ENCODE data around the gene KCTD11.
A peak's percentile ranks its signal among the peaks of the same experiment; 100 is the strongest.
"Not testable (repeated sequence)": the region's sequence is repeated elsewhere in the genome, so short reads cannot be mapped to it uniquely, and the experiment has no call there.

The KCTD11 gene

DNA sequence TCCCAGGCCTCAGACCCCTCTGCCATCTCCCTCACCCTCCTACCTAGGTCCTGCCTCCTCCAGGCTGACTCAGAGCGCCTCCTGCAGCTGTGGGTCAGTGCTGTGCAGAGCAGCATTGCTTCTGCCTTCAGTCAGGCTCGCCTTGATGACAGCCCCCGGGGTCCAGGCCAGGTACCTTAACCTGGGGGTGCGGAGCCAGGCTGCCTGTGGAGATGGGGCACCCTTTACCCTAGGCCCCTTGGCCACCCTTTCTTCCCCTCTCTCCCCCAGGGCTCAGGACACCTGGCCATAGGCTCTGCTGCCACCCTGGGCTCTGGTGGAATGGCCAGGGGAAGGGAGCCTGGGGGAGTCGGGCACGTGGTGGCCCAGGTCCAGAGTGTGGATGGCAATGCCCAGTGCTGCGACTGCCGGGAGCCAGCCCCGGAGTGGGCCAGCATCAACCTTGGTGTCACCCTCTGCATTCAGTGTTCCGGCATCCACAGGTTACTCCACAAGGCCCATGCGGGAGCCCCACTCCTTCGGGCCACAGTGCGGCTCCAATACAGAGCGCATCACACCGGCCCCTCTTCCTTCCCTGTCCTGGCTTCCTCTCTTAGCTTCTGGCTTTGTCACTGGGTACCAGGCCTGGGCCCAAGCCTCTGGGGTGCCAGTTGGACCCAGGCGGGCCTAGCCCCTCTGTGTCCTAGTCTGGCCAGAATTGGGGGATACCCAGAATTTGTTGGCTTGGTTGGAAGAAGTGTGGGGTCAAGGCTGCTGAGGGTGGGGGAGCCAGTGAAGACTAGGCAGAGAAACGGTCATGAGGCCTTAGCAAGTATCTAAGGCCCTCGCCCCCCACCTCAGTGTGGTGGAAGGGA, 5.0 kb upstream of the KCTD11 start:
- no peak for DNase-seq

DNA sequence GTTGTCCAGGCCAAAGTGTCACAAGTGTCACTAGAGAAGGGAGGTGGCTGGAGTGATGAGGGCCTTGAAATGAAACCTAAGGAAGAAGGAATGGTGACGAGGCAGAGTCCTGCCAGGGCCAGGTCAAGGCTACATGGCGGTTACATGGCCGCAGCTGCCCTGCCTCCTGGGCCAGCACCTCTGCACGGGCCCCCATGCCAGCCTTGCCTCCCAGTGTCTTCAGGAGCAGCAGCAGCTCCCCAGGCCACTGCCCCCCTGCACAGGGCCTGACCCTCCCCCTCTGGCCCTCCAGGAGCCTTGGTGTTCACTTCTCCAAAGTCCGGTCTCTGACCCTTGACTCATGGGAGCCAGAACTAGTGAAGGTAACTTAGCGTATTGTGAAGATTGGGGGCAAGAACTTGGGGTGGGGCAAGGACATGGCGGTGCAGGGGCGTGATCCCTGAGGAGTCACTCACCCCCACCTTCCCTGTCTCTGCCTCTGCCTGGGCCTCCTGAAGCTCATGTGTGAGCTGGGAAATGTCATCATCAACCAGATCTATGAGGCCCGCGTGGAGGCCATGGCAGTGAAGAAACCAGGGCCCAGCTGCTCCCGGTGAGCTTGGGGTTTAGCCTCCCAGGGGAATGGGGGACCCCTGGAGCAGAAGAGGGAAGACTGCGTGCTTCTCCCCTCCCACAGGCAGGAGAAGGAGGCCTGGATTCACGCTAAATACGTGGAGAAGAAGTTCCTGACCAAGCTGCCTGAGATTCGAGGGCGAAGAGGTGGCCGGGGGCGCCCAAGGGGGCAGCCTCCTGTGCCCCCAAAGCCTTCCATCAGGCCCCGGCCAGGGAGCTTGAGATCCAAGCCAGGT, 4.1 kb upstream of the KCTD11 start:
- no peak for DNase-seq

DNA sequence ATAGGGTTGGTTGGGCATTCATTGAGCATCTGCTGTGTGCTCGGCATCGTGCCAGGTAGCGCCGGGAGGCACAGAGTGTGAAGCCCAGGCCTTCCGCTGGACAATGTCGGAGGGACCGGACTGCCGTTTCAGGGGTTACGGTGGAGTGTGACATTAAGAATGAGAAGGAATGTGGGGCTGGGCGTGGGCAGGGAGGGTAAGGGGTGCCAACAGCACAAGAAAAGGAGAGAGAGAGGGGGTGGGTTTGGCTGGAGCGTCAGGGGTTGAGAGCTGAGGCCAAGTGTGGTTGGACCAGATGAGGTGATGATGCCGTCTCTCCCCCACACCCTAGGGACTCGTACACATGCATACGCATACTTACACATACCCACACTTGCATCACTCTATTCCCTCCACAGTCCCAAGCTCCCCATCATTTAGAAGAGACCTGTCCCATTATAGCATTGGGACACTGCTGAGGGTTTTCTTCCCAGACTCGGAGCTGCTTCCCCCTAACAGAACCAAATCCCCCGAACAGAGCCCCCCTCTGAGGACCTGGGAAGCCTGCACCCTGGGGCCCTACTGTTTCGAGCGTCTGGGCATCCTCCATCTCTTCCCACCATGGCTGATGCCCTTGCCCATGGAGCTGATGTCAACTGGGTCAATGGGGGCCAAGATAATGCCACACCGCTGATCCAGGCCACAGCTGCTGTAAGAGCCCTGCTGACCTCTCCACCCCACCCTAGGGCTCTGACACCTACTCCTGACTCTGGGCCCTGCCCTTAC, 3.3 kb upstream of the KCTD11 start:
- no peak for DNase-seq

DNA sequence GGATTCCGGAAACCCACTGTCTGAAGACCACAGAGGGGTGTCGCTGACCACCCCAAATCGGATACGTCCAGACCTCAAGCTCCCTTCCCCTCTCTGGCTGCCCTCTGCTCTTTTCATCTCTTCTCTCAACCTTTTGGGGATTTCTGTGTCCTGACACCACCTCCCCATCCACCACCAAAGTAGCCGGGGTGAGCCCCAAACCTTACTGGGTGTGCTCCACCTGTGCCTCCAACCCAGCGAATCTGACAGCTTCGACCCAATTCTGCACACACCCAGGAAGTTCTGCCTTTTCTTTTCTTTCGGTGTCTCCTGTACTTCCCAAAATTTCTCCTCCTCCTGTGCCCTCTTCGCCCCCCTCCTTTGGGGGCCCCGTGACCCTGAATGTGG, 534 bp downstream of the KCTD11 start:
- no peak for DNase-seq

- DNase-seq, result no peak
Observed at GRCh38 chr17:7352910-7353635, 1.1 kb downstream of the KCTD11 start.

DNA sequence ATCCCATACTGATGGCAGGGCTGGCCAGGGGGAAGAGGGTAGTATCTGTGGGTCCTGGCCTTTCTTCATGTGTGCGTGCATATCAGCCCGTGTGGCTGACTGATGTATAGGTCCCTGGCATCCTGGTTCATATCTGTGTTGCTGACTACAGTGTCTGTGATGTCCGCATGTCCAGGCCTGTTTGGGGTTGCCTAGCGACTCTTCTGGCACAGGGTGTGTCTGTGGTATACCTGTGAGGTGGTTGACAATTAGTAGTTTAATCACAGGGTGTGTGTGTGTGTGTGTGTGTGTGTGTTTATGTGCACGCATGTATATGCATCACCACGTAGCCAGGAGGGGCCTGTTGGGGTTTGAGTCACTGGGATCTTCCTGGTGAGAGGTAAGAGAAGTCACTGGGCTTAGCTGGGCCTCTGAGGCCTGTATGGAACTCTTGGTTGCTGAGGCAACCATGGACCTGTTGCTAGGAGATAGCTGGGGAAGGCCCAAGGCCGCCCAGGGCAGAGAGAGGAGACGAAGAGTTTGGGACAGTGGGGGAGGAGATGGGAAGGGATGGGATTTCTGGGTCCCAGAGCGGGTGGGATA, 2.4 kb downstream of the KCTD11 start:
- DNase-seq, result no peak

DNA sequence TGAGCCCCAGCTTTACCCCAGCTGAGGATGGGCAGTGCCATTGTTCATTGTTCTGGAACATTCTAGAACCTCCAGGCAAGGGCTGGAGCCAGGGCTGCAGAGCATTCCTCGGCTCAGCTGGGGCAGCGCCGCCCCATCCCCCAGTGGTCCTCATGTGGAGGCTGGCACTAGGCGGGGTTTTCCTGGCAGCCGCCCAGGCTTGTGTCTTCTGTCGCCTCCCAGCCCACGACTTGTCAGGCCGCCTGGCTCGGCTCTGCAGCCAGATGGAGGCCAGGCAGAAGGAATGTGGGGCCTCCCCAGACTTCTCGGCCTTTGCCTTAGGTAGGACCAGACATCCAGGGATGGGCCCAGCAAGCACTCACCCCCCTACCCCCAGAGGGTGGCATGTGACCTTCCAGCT, 3.1 kb downstream of the KCTD11 start, which contains the start of gene TMEM95:
TSS of gene TMEM95 (plus strand) at position 104 of the 400 bp plus-strand sequence. CDS start at position 153, 49 bp downstream.
- no peak for DNase-seq

DNA sequence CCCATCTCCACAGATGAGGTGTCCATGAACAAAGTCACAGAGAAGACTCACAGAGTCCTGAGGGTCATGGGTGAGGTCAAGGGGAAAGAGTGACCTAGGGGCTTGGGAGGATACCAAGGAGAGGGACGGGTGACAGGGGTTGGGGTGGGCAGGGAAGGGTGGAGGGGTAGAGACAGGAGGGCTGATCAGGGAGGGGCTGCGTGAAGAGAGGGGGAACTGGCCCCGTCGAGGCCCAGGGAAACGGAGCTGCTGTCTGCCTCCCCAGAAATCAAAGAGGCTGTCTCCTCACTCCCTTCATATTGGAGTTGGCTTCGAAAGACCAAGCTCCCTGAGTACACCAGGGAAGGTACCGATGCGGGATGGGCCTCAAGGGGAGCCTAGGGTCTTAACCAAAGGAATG, 3.6 kb downstream of the KCTD11 start:
- no peak for DNase-seq

- peak; percentile 54 for DNase-seq
Observed at GRCh38 chr17:7356072-7356549, 4.1 kb downstream of the KCTD11 start.

GRCh38 chr17:7356756-7357155, 4.8 kb downstream of the KCTD11 start:
- DNase-seq, result no peak

DNA sequence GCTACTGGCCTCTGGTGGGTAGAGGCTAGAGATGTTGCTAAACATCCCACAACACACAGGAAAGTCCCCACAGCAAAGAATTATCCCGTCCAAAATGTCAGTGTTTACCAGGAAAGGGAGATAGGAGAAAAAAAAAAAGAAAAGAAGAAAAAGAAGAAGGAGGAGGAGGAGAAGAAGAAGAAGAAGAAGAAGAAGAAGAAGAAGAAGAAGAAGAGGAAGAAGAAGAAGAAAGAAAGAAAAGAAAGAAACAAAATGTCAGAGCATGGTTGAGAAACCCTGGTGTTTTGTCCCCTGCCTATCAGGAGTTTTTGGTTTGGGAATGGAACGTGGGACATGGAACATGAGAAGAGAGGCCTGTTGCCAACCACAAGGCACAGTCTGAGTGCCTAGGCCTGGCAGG, 5.4 kb downstream of the KCTD11 start:
- DNase-seq, result no peak

GRCh38 chr17:7361906-7362305, 9.9 kb downstream of the KCTD11 start:
- no peak for DNase-seq

GRCh38 chr17:7363311-7363710, 11.3 kb downstream of the KCTD11 start:
- no peak for DNase-seq

- not testable (repeated sequence) for DNase-seq
Observed at GRCh38 chr17:7365963-7366362, 14.0 kb downstream of the KCTD11 start.

DNA sequence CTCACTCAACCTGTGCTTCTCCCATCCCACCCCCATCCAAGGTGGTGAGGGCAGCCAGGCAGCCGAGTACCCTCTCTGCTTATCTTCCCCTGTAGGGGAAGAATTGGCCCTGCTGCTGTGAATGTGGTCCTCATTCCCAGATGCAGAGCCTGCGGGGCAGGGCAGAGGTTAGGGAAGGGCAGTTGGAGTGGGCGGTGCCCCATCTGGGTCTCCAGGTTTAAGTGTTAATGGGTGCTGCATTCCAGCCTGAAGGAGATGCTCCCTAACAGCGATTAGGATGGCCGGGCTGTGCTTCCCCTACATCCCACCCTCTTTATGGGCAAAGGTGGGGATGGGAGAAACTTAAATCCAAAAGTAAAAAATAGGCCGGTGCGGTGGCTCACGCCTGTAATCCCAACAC, 15.1 kb downstream of the KCTD11 start:
- DNase-seq, result no peak

GRCh38 chr17:7367918-7368598, 16.1 kb downstream of the KCTD11 start:
- no peak for DNase-seq

DNA sequence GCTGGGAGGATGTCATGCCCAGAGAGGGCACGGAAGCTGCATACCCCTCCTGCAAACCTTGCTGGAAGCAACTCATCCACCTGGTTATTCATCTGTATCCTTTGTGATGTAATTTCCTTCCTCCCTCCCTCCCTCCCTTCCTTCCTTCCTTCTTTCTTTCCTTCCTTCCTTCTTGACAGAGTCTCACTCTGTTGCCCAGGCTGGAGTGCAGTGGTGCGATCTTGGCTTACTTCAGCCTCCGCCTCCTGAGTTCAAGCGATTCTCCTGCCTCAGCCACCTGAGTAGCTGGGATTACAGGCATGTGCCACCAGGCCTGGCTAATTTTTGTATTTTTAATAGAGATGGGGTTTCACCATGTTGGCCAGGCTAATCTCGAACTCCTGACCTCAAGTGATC, 16.6 kb downstream of the KCTD11 start:
- not testable (repeated sequence) for DNase-seq

- no peak for DNase-seq
Observed at GRCh38 chr17:7369825-7370224, 17.9 kb downstream of the KCTD11 start.

- DNase-seq, result no peak
Observed at GRCh38 chr17:7370853-7371252, 18.9 kb downstream of the KCTD11 start.

- no peak for DNase-seq
Observed at GRCh38 chr17:7374353-7374752, 22.4 kb downstream of the KCTD11 start.

DNA sequence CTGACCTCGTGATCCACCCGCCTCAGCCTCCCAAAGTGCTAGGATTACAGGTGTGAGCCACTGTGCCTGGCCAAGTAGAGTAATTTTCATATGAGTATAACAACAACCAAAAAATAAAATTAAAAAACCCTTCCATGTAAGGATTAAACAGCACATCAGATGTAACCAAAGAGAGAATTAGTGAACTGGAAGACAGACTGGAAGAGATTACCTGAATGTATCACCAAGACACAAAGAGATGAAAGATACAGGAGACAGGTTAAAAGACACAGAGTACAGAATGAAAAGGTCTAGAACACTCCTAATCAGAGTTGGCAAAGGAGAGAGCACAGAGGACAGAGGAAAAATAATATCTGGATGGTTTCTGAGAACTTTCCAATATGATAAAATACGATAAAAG, 27.2 kb downstream of the KCTD11 start:
- DNase-seq, result no peak
